WI38 (cell line): ENCODE data around the gene ARHGEF26.
"Not testable (repeated sequence)": the region's sequence is repeated elsewhere in the genome, so short reads cannot be mapped to it uniquely, and the experiment has no call there.

Experiments
- H3K4me3 ChIP-seq: 2 replicates; pipeline ENCODE4 v1.5.1; 2011; ENCODE audit warnings: low read depth, mild to moderate bottlenecking, control low read depth, low read length
- CTCF ChIP-seq: IDR thresholded peaks from 2 replicates; pipeline ENCODE4 v1.5.1; 2012; ENCODE audit warnings: low read depth, mild to moderate bottlenecking, control low read depth, low read length

The ARHGEF26 gene

GRCh38 chr3:154086286-154086685, 34.9 kb upstream of the ARHGEF26 start:
- no peak for TF ChIP-seq CTCF
- H3K4me3 ChIP-seq, result no peak overlapping the region

GRCh38 chr3:154087756-154088480, 33.3 kb upstream of the ARHGEF26 start:
- not testable (repeated sequence) for H3K4me3 ChIP-seq

- no peak for TF ChIP-seq CTCF
Observed at GRCh38 chr3:154089421-154090420, 31.5 kb upstream of the ARHGEF26 start.

GRCh38 chr3:154094051-154094450, 27.1 kb upstream of the ARHGEF26 start:
- H3K4me3 ChIP-seq, result no peak overlapping the region
- no peak for TF ChIP-seq CTCF

More at GRCh38 chr3:154089421-154090420, 31.5 kb upstream of the ARHGEF26 start:
- no peak overlapping the region for H3K4me3 ChIP-seq

GRCh38 chr3:154095832-154096421, 25.3 kb upstream of the ARHGEF26 start:
- no peak for TF ChIP-seq CTCF
- H3K4me3 ChIP-seq, result no peak overlapping the region

- no peak for TF ChIP-seq CTCF
- H3K4me3 ChIP-seq, result no peak overlapping the region
Observed at GRCh38 chr3:154098376-154098775, 22.8 kb upstream of the ARHGEF26 start.

- no peak overlapping the region for H3K4me3 ChIP-seq
- TF ChIP-seq CTCF, result no peak
Observed at GRCh38 chr3:154100556-154100955, 20.6 kb upstream of the ARHGEF26 start.
